HepG2 (cell line): ENCODE data around the gene CD300LB. TPM values are rescaled to one million over a fixed set of nuclear protein-coding genes. Genes with fewer than 3 reads are reported as not detected.
"Not testable (repeated sequence)": the region's sequence is repeated elsewhere in the genome, so short reads cannot be mapped to it uniquely, and the experiment has no call there.

ENCODE experiments used
- ATAC-seq: fragments of 200-7000 bp; cut with Tn5 transposase; 3 replicates; pipeline ENCODE4 v1.9.1; 2020; ENCODE audit warnings: mild to moderate bottlenecking, moderate library complexity
- BruUV-seq: library from RNA; stranded (reverse); fragments of 400-500 nt; replicated peaks from 2 replicates; lab custom pipeline; 2021; lab: Mats Ljungman, UMichigan
- CTCF ChIA-PET: fragments of 300-600 bp; formaldehyde crosslinking; extraction: SDS; loops from one replicate; lab custom pipeline; 2021; ENCODE audit warnings: low total read pairs, inconsistent platforms, low intra/inter-chr PET ratio; lab: Yijun Ruan, JAX
- POLR2A ChIA-PET: fragments of 350-600 bp; sonication (Branson Sonifier 250); formaldehyde crosslinking; loops from one replicate; lab custom pipeline; 2020; ENCODE audit warnings: antibody characterized with exemption, inconsistent platforms; lab: Yijun Ruan, JAX
- DNase-seq: peaks from one replicate; pipeline ENCODE4 v3.0.0-alpha.2; 2015; ENCODE audit warnings: low spot score
- FAIRE-seq: peaks from 3 replicates; lab custom pipeline; 2011; peaks lifted over from hg19 to GRCh38; lab: Jason Lieb, UNC
- H2AFZ ChIP-seq: one replicate; pipeline ENCODE4 v1.6.1; 2011; ENCODE audit warnings: low read length, inconsistent platforms
- H3K27ac ChIP-seq: fragments of 300-600 bp; 3 replicates; pipeline ENCODE4 v1.8.0; 2011; ENCODE audit warnings: mixed run types, mild to moderate bottlenecking, mixed read lengths, low read length, inconsistent platforms; ENCODE audit not compliant: insufficient read depth; ENCODE audit errors: extremely low read length
- H3K27me3 ChIP-seq, 2 experiments: fragments of 200-600 bp in 1 of 2; 2 replicates in 1 of 2; 3 replicates in 1 of 2; pipeline versions ENCODE4 v1.6.0 to v1.8.0; 2011; ENCODE audit warnings: low read length in 2 of 2, mild to moderate bottlenecking in 2 of 2, moderate library complexity in 2 of 2, inconsistent platforms in 1 of 2; ENCODE audit not compliant: insufficient read depth in 2 of 2, control insufficient read depth in 1 of 2
- H3K36me3 ChIP-seq, 2 experiments: fragments of 200-600 bp in 1 of 2; replicated peaks in 1 of 2; 2 replicates in 1 of 2; 3 replicates in 1 of 2; pipeline versions ENCODE4 v1.5.1 to v1.8.0; 2011; ENCODE audit warnings: low read length in 2 of 2, inconsistent platforms in 1 of 2; ENCODE audit not compliant: insufficient read depth in 2 of 2, control insufficient read depth in 1 of 2
- H3K4me1 ChIP-seq: 2 replicates; pipeline ENCODE4 v1.5.1; 2012; ENCODE audit warnings: low read length, inconsistent platforms; ENCODE audit not compliant: insufficient read depth
- H3K4me2 ChIP-seq: 2 replicates; pipeline ENCODE4 v1.6.0; 2011; ENCODE audit warnings: low read depth, low read length, inconsistent platforms
- H3K4me3 ChIP-seq, 3 experiments: fragments of 200-600 bp in 1 of 3; sonication (generic), shearing (Covaris generic) in 1 of 3; replicated peaks in 1 of 3; 2 replicates each; pipeline ENCODE4 v1.5.1; 2011 to 2016; ENCODE audit warnings: low read length in 3 of 3, inconsistent platforms in 2 of 3, low read depth in 2 of 3, mild to moderate bottlenecking in 2 of 3, control low read depth in 1 of 3, mixed read lengths in 1 of 3; ENCODE audit not compliant: insufficient read depth in 1 of 3
- H3K79me2 ChIP-seq: one replicate; pipeline ENCODE4 v1.6.1; 2011; ENCODE audit warnings: low read length, inconsistent platforms; ENCODE audit not compliant: insufficient read depth
- H3K9ac ChIP-seq: 2 replicates; pipeline ENCODE4 v1.6.0; 2011; ENCODE audit warnings: mild to moderate bottlenecking, low read depth, low read length, inconsistent platforms; ENCODE audit not compliant: insufficient read depth
- H3K9me3 ChIP-seq: 2 replicates; pipeline ENCODE4 v1.5.1; 2012; ENCODE audit warnings: mild to moderate bottlenecking, low read length
- H4K20me1 ChIP-seq: 2 replicates; pipeline ENCODE4 v1.6.0; 2011; ENCODE audit warnings: inconsistent platforms, mild to moderate bottlenecking, low read length, moderate library complexity; ENCODE audit not compliant: insufficient read depth
- ERF ChIP-seq: IDR thresholded peaks from 2 replicates; pipeline ENCODE4 v1.6.1; 2018; ENCODE audit warnings: missing biosample characterization, missing genetic modification reagents
- PHF20 ChIP-seq: sonication (generic); formaldehyde crosslinking; IDR thresholded peaks from 2 replicates; pipeline ENCODE4 v1.5.0; 2020; ENCODE audit warnings: mild to moderate bottlenecking, missing genetic modification reagents
- SP2 ChIP-seq: sonication (generic); formaldehyde crosslinking; IDR thresholded peaks from 2 replicates; pipeline ENCODE4 v1.5.1; 2020; ENCODE audit warnings: mild to moderate bottlenecking, missing genetic modification reagents
- ZNF337 ChIP-seq: sonication (generic); formaldehyde crosslinking; IDR thresholded peaks from 2 replicates; pipeline ENCODE4 v1.5.1; 2020; ENCODE audit warnings: missing genetic modification reagents, low read depth, mild to moderate bottlenecking, borderline replicate concordance
- WGBS: methylation state at CpG from one replicate; pipeline ENCODE4 v1.1.6; 2017; ENCODE audit warnings: low lambda C conversion rate; 5-methylcytosine and 5-hydroxymethylcytosine counted together
- in situ Hi-C: cut with HindIII; loops from 2 replicates; pipeline ENCODE4 v1.10.0; 2017; ENCODE audit warnings: low pct_unique_long_range_greater_than_20kb; ENCODE audit not compliant: extremely low pct_ligation_motif_present
- intact Hi-C: fragments of 100-400 bp; cut with micrococcal nuclease; formaldehyde crosslinking; loops from one replicate; pipeline ENCODE4 v1.10.0; 2022; ENCODE audit not compliant: unreplicated experiment
- polyA plus RNA-seq, 8 experiments: library from polyadenylated mRNA; depleted of rRNA in 3 of 8; stranded (reverse) in 7 of 8; unstranded in 1 of 8; fragments of >200 nt; fragmentation: Illumina TruSeq in 4 of 8; extraction: Trizol in 4 of 8; gene quantifications; 2 replicates each; pipeline versions ENCODE4 v1.2.1 to v1.2.3, GENCODE V29; 2011 to 2016; ENCODE audit warnings: low read depth in 4 of 8, missing spikeins in 1 of 8, mixed read lengths in 1 of 8; ENCODE audit not compliant: insufficient read depth in 1 of 8
- total RNA-seq, 5 experiments: library from RNA; depleted of rRNA; stranded (reverse); fragments of >200 nt; fragmentation: Illumina TruSeq; extraction: Trizol; gene quantifications; 2 replicates each; pipeline ENCODE4 v1.2.3, GENCODE V29; 2016; ENCODE audit warnings: low read depth in 1 of 5
- TF ChIP-seq, protein P1 (sequence below): sonication (generic); formaldehyde crosslinking; IDR thresholded peaks from 2 replicates; pipeline ENCODE4 v1.4.0; 2020; ENCODE audit warnings: mild to moderate bottlenecking, low read depth, missing genetic modification reagents

CD300LB gene
- total and polyA plus RNA-seq, 2 of the 13 experiments (the other 11 are each of a cell fraction or from before 2014, with no cell fraction given), result not detected

DNA sequence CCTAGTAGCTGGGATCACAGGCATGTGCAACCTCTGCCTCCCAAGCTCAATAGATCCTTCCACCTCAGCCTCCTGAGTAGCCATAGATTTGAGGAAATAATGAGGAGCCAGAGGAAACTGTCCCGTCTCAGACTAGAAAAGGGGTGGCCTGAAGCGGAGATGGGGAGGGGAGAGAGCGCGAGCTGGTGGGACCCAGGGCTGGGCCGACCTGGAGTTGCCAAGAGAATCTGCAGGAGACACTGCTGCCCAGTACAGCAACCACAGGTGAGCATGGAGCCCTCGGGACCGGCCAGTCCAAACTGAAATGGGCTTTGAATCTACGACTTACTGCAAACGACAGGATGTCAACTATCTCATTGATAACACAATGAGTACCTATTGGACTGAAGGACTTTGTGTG, 40.6 kb downstream of the CD300LB start:
- Histone ChIP-seq H3K27me3 (peaks cover 0 to 6% of the 10 kb centered on the region in 2 experiments; a peak in 2 of 5 replicates), H3K4me1 (no peaks in the 10 kb centered on the region), H3K4me3 (no peak overlapping the region), H3K27ac (no peak overlapping the region), H3K36me3 (no peaks in the 10 kb centered on the region), H3K9ac (no peak overlapping the region), H4K20me1 (no peaks in the 10 kb centered on the region), H2AFZ (no peak overlapping the region), H3K9me3 (no peaks in the 10 kb centered on the region), H3K4me2 (no peak overlapping the region), H3K79me2 (no peaks in the 10 kb centered on the region)
- BruUV-seq, result no TSS peak
- POLR2A ChIA-PET, result no interaction called here
- FAIRE-seq, result no peak
- intact Hi-C loops (loop anchor here (10.0 kb wide), 1 partner anchor 186 kb away; no protein-coding TSS in a partner anchor), in situ Hi-C loops (no loop called here)
- 48% methylated on average over 9 of the region's 9 CpGs for WGBS
- TF ChIP-seq ZNF337 (CRISPR knock-in tag) (no peak), SP2 (no peak), ERF (CRISPR knock-in tag) (no peak), PHF20 (CRISPR knock-in tag) (no peak)
- TF ChIP-seq, protein P1, sequence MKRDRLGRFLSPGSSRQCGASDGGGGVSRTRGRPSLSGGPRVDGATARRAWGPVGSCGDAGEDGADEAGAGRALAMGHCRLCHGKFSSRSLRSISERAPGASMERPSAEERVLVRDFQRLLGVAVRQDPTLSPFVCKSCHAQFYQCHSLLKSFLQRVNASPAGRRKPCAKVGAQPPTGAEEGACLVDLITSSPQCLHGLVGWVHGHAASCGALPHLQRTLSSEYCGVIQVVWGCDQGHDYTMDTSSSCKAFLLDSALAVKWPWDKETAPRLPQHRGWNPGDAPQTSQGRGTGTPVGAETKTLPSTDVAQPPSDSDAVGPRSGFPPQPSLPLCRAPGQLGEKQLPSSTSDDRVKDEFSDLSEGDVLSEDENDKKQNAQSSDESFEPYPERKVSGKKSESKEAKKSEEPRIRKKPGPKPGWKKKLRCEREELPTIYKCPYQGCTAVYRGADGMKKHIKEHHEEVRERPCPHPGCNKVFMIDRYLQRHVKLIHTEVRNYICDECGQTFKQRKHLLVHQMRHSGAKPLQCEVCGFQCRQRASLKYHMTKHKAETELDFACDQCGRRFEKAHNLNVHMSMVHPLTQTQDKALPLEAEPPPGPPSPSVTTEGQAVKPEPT, result no peak
- CTCF ChIA-PET, result no interaction called here
- DNase-seq, result no peak
- ATAC-seq, result no peak

DNA sequence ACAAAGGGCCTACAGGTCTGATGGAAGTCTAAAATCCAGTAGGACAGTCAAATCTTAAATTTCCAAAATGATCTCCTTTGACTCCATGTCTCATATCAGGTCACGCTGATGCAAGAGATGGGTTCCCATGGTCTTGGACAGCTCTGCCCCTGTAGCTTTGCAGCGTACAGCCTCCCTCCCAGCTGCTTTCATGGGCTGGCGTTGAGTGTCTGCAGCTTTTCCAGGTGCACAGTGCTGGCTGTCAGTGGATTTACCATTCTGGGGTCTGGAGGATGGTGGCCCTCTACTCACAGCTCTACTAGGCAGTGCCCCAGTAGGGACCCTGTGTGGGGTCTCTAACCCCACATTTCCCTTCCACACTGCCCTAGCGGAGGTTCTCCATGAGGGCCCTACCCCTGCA, 43.0 kb downstream of the CD300LB start:
- H3K4me3 ChIP-seq, FAIRE-seq, POLR2A ChIA-PET, CTCF ChIA-PET, DNase-seq, H3K4me2 ChIP-seq, H3K27ac ChIP-seq, H4K20me1 ChIP-seq, ATAC-seq, H3K9me3 ChIP-seq, intact Hi-C loops, BruUV-seq, in situ Hi-C loops, H3K4me1 ChIP-seq, H3K36me3 ChIP-seq, H2AFZ ChIP-seq, H3K79me2 ChIP-seq, H3K9ac ChIP-seq: not testable (repeated sequence)
- WGBS, result 67% methylated on average over 4 of the region's 4 CpGs
- peaks cover 0 to 20% of the 10 kb centered on the region in 2 experiments; a peak in 3 of 5 replicates for H3K27me3 ChIP-seq
